BLaER1 treated with 17β-estradiol and CSF1 and Interleukin-3, amounts not matched to agents 10 nM and 100 nM (cell line): ENCODE measurements around the gene MON1A.

ENCODE experiments used
- H3K27ac ChIP-seq, 11 experiments: shearing (Covaris generic); formaldehyde crosslinking; 2 replicates each; pipeline ENCODE4 v1.8.1; 2022
- H3K27me3 ChIP-seq, 11 experiments: shearing (Covaris generic); formaldehyde crosslinking; 2 replicates each; pipeline ENCODE4 v1.8.1; 2022
- H3K36me3 ChIP-seq, 11 experiments: shearing (Covaris generic); formaldehyde crosslinking; 2 replicates each; pipeline ENCODE4 v1.8.1; 2022
- H3K4me1 ChIP-seq, 10 experiments: shearing (Covaris generic); formaldehyde crosslinking; 2 replicates each; pipeline ENCODE4 v1.8.1; 2022
- H3K4me2 ChIP-seq, 11 experiments: shearing (Covaris generic); formaldehyde crosslinking; 2 replicates each; pipeline ENCODE4 v1.8.1; 2022
- H3K4me3 ChIP-seq, 10 experiments: shearing (Covaris generic); formaldehyde crosslinking; 2 replicates each; pipeline ENCODE4 v1.8.1; 2022
- H3K9ac ChIP-seq, 11 experiments: shearing (Covaris generic); formaldehyde crosslinking; 2 replicates each; pipeline ENCODE4 v1.8.1; 2022
- H3K9me3 ChIP-seq, 11 experiments: shearing (Covaris generic); formaldehyde crosslinking; replicated peaks in 1 of 11; 2 replicates each; pipeline ENCODE4 v1.8.1; 2022
- H4K20me1 ChIP-seq, 11 experiments: shearing (Covaris generic); formaldehyde crosslinking; 2 replicates each; pipeline ENCODE4 v1.8.1; 2022
- Cebpa-rat ChIP-seq, 11 experiments: shearing (Covaris generic); IDR thresholded peaks; 2 replicates each; pipeline ENCODE4 v1.8.1; 2022

Gene MON1A

GRCh38 chr3:49872801-49873281 lies 56.8 kb downstream of the MON1A start:
- Histone ChIP-seq H3K9me3 (no peaks in the 10 kb centered on the region), H4K20me1 (peaks cover 0 to 32% (median 0%) of the 10 kb centered on the region in 11 experiments; a peak in 10 of 22 replicates), H3K36me3 (no peaks in the 10 kb centered on the region), H3K4me1 (peaks cover 4 to 54% (median 31%) of the 10 kb centered on the region in 10 experiments; a peak in 19 of 20 replicates), H3K4me3 (no peak overlapping the region), H3K27me3 (peaks cover 27 to 35% (median 31%) of the 10 kb centered on the region in 11 experiments), H3K4me2 (peak overlapping the region in 10 of 11 experiments; percentile 33 to 60 (median 52); a peak in 19 of 22 replicates), H3K27ac (peak overlapping the region in 1 of 11 experiments; percentile 32; a peak in 3 of 22 replicates), H3K9ac (no peak overlapping the region)
- TF ChIP-seq Cebpa-rat (IDR thresholded peaks at IDR 0.05), result no peak

- no peak overlapping the region for H3K27ac ChIP-seq
- peaks cover 4 to 49% (median 31%) of the 10 kb centered on the region in 10 experiments; a peak in 19 of 20 replicates for H3K4me1 ChIP-seq
- H3K4me3 ChIP-seq, result no peak overlapping the region
- TF ChIP-seq Cebpa-rat (IDR thresholded peaks at IDR 0.05), result no peak
- H3K4me2 ChIP-seq, result peak overlapping the region in 5 of 11 experiments; percentile 13 to 32 (median 17); a peak in 7 of 22 replicates
- H4K20me1 ChIP-seq, result peaks cover 0 to 38% (median 6%) of the 10 kb centered on the region in 11 experiments; a peak in 10 of 22 replicates
- H3K9me3 ChIP-seq, result no peaks in the 10 kb centered on the region
- H3K9ac ChIP-seq, result no peak overlapping the region
- peaks cover 28 to 38% (median 32%) of the 10 kb centered on the region in 11 experiments for H3K27me3 ChIP-seq
- H3K36me3 ChIP-seq, result no peaks in the 10 kb centered on the region
These were observed 58.0 kb downstream of the MON1A start for GRCh38 chr3:49871531-49872153.

- no peak within 1 kb of the TSS for H3K27ac ChIP-seq
- no peaks in the 10 kb centered on the region for H3K9me3 ChIP-seq
- H3K9ac ChIP-seq, result peak within 1 kb of the TSS in 5 of 11 experiments; percentile 8 to 46 (median 41); a peak in 6 of 22 replicates
- no peak for TF ChIP-seq Cebpa-rat (IDR thresholded peaks at IDR 0.05)
- no peaks in the 10 kb centered on the region for H3K36me3 ChIP-seq
- H3K4me2 ChIP-seq, result peak within 1 kb of the TSS; percentile 89 to 98 (median 94)
- H3K4me3 ChIP-seq, result peak within 1 kb of the TSS; percentile 45 to 66 (median 55)
- H3K27me3 ChIP-seq, result peaks cover 28 to 38% (median 32%) of the 10 kb centered on the region in 11 experiments
- peaks cover 0 to 56% (median 6%) of the 10 kb centered on the region in 11 experiments; a peak in 10 of 22 replicates for H4K20me1 ChIP-seq
- H3K4me1 ChIP-seq, result peaks cover 4 to 49% (median 31%) of the 10 kb centered on the region in 10 experiments; a peak in 19 of 20 replicates
These were observed 60.0 kb downstream of the MON1A start, which contains the start of gene CAMKV for GRCh38 chr3:49869525-49870126. Gene CAMKV (minus strand): TSS chr3:49869906. CDS start chr3:49862388, 7,518 bp downstream.

- peak overlapping the region; percentile 45 to 66 (median 55) for H3K4me3 ChIP-seq
- H3K27ac ChIP-seq, result no peak overlapping the region
- peaks cover 28 to 38% (median 32%) of the 10 kb centered on the region in 11 experiments for H3K27me3 ChIP-seq
- H3K36me3 ChIP-seq, result no peaks in the 10 kb centered on the region
- H3K4me1 ChIP-seq, result peaks cover 4 to 49% (median 31%) of the 10 kb centered on the region in 10 experiments; a peak in 19 of 20 replicates
- peak overlapping the region; percentile 89 to 98 (median 94) for H3K4me2 ChIP-seq
- H3K9me3 ChIP-seq, result no peaks in the 10 kb centered on the region
- TF ChIP-seq Cebpa-rat (IDR thresholded peaks at IDR 0.05), result no peak
- H3K9ac ChIP-seq, result peak overlapping the region in 4 of 11 experiments; percentile 8 to 46 (median 42); a peak in 3 of 22 replicates
- peaks cover 0 to 63% (median 6%) of the 10 kb centered on the region in 11 experiments; a peak in 10 of 22 replicates for H4K20me1 ChIP-seq
These were observed 60.6 kb downstream of the MON1A start for GRCh38 chr3:49868862-49869466.

- Histone ChIP-seq H3K9me3 (no peaks in the 10 kb centered on the region), H4K20me1 (peaks cover 0 to 64% (median 6%) of the 10 kb centered on the region in 11 experiments; a peak in 11 of 22 replicates), H3K4me1 (peaks cover 3 to 42% (median 24%) of the 10 kb centered on the region in 10 experiments; a peak in 19 of 20 replicates), H3K36me3 (no peaks in the 10 kb centered on the region), H3K4me3 (no peak overlapping the region), H3K27ac (no peak overlapping the region), H3K9ac (no peak overlapping the region), H3K4me2 (peak overlapping the region in 7 of 11 experiments; percentile 2 to 97 (median 94); a peak in 5 of 22 replicates), H3K27me3 (peaks cover 28 to 38% (median 32%) of the 10 kb centered on the region in 11 experiments)
- no peak for TF ChIP-seq Cebpa-rat (IDR thresholded peaks at IDR 0.05)
These were observed 61.7 kb downstream of the MON1A start for GRCh38 chr3:49867871-49868321.

- Histone ChIP-seq H3K27ac (no peak overlapping the region), H3K4me1 (peaks cover 0 to 39% (median 22%) of the 10 kb centered on the region in 10 experiments; a peak in 18 of 20 replicates), H3K36me3 (no peaks in the 10 kb centered on the region), H3K27me3 (peaks cover 28 to 38% (median 32%) of the 10 kb centered on the region in 11 experiments), H3K9me3 (no peaks in the 10 kb centered on the region), H4K20me1 (peaks cover 0 to 64% (median 6%) of the 10 kb centered on the region in 11 experiments; a peak in 11 of 22 replicates), H3K4me3 (no peak overlapping the region), H3K4me2 (0 out of 22 replicates have a peak overlapping the region, but pooled peaks of 2 of the 11 experiments have one; percentile 92), H3K9ac (no peak overlapping the region)
- TF ChIP-seq Cebpa-rat (IDR thresholded peaks at IDR 0.05), result no peak
These were observed 62.2 kb downstream of the MON1A start for GRCh38 chr3:49867400-49867799.

- H3K4me1 ChIP-seq, result peaks cover 0 to 23% (median 17%) of the 10 kb centered on the region in 10 experiments; a peak in 18 of 20 replicates
- H3K4me2 ChIP-seq, result no peak overlapping the region
- no peak for TF ChIP-seq Cebpa-rat (IDR thresholded peaks at IDR 0.05)
- H3K4me3 ChIP-seq, result no peak overlapping the region
- no peak overlapping the region for H3K27ac ChIP-seq
- H3K9ac ChIP-seq, result no peak overlapping the region
- H3K36me3 ChIP-seq, result no peaks in the 10 kb centered on the region
- no peaks in the 10 kb centered on the region for H3K9me3 ChIP-seq
- H3K27me3 ChIP-seq, result peaks cover 24 to 29% (median 26%) of the 10 kb centered on the region in 11 experiments
- H4K20me1 ChIP-seq, result peaks cover 0 to 62% (median 6%) of the 10 kb centered on the region in 11 experiments; a peak in 11 of 22 replicates
These were observed 64.3 kb downstream of the MON1A start for GRCh38 chr3:49865198-49865784.

- Histone ChIP-seq H3K4me2 (no peak overlapping the region), H3K36me3 (no peaks in the 10 kb centered on the region), H3K4me1 (peaks cover 0 to 17% (median 10%) of the 10 kb centered on the region in 10 experiments; a peak in 17 of 20 replicates), H3K4me3 (no peak overlapping the region), H4K20me1 (peaks cover 0 to 54% (median 0%) of the 10 kb centered on the region in 11 experiments; a peak in 9 of 22 replicates), H3K9ac (no peak overlapping the region), H3K9me3 (no peaks in the 10 kb centered on the region), H3K27me3 (peaks cover 16 to 21% (median 18%) of the 10 kb centered on the region in 11 experiments), H3K27ac (no peak overlapping the region)
- no peak for TF ChIP-seq Cebpa-rat (IDR thresholded peaks at IDR 0.05)
These were observed 65.1 kb downstream of the MON1A start for GRCh38 chr3:49864505-49864904.
